ENCODE measurements around the gene HIVEP1. TPM values are rescaled to one million over a fixed set of nuclear protein-coding genes. Genes with fewer than 3 reads are reported as not detected.
A peak's percentile ranks its signal among the peaks of the same experiment; 100 is the strongest.

Gene HIVEP1
- total RNA-seq, 1 donor from 2014 or later: 69.4 TPM

DNA sequence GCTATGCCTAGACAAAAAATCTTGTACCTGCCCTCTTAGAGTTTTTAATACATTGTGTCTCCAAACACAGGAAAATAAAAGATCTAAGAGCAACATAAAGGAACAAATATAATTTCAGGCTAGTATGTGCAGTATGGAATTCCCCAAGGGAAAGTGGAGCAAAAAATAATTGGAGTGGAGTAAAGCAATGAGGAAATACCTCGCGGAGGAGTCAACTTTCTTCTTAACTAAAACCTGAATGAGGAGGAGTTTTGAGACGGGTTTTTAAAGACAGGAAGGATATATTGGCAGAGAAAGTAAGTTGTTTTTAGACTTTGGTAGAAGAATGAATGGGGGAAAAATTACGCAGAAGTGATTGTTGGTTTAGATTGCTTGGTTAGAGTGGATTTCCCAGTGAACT, 14.0 kb downstream of the HIVEP1 start:
- H3K9me3 Mint-ChIP-seq: peaks cover 26% of the 10 kb centered on the region
- H3K4me3 Mint-ChIP-seq: no peak overlapping the region
- H3K27ac Mint-ChIP-seq: peak overlapping the region; percentile 59
- no peaks in the 10 kb centered on the region for H3K27me3 Mint-ChIP-seq (ENCODE audit: low read depth)
- no peak for DNase-seq (ENCODE audit: low spot score in 2 of 2, unreplicated experiment in 2 of 2)
- H3K4me1 Mint-ChIP-seq: peaks cover 40% of the 10 kb centered on the region
- no peak for TF ChIP-seq CTCF (IDR thresholded peaks at IDR 0.05; ENCODE audit: unreplicated experiment)
- H3K36me3 Mint-ChIP-seq: peaks cover 48% of the 10 kb centered on the region

- DNase-seq (ENCODE audit: low spot score in 2 of 2, unreplicated experiment in 2 of 2): no peak
- peak overlapping the region; percentile 59 for H3K27ac Mint-ChIP-seq
- no peak for TF ChIP-seq CTCF (IDR thresholded peaks at IDR 0.05; ENCODE audit: unreplicated experiment)
- peaks cover 28% of the 10 kb centered on the region for H3K9me3 Mint-ChIP-seq
- H3K36me3 Mint-ChIP-seq: peaks cover 48% of the 10 kb centered on the region
- H3K4me1 Mint-ChIP-seq: peaks cover 36% of the 10 kb centered on the region
- no peak overlapping the region for H3K4me3 Mint-ChIP-seq
- no peaks in the 10 kb centered on the region for H3K27me3 Mint-ChIP-seq (ENCODE audit: low read depth)
These were observed 14.7 kb downstream of the HIVEP1 start for GRCh38 chr6:12026833-12027232.

GRCh38 chr6:12028213-12028612, 16.1 kb downstream of the HIVEP1 start:
- no peaks in the 10 kb centered on the region for H3K27me3 Mint-ChIP-seq (ENCODE audit: low read depth)

DNA sequence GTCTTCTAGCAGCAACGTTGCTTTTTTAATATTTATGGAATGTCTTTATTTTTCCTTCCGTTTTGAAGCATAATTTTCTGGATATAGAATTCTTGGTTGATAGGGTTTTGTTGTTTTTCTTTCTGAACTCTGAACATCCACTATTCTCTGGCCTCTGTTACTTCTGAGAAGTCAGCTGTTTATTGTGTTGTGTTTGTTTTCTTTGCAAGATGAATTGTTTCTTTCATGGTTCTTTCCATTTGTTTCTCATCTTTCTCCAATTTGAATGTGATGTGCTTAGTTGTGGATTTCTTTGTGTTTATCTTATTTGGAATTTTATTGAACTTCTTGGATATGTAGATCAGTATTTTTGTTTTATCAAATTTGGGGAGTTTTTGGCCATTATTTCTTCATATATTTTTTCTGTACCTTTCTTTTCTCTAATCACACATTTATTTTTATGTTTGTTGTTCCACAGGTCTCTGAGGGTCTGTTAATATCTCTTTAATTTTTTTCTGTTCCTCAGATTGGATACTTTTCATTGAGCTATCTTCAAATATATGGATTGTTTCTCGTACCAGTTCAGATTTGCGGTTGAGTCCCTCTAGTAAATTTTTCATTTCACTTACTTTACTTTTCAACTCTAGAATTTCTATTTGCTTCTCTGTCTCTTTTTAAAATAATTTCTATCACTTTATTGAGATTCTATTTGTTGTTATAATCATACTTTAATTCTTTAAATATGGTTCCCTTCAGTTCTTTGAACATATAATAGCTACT, 18.0 kb downstream of the HIVEP1 start:
- TF ChIP-seq CTCF (IDR thresholded peaks at IDR 0.05; ENCODE audit: unreplicated experiment): no peak
- H3K4me1 Mint-ChIP-seq: peaks cover 34% of the 10 kb centered on the region
- H3K27ac Mint-ChIP-seq: no peak overlapping the region
- DNase-seq (ENCODE audit: low spot score in 2 of 2, unreplicated experiment in 2 of 2): no peak
- H3K27me3 Mint-ChIP-seq (ENCODE audit: low read depth): no peaks in the 10 kb centered on the region
- no peak overlapping the region for H3K4me3 Mint-ChIP-seq
- H3K9me3 Mint-ChIP-seq: peaks cover 28% of the 10 kb centered on the region
- H3K36me3 Mint-ChIP-seq: peaks cover 52% of the 10 kb centered on the region

More at GRCh38 chr6:12028213-12028612, 16.1 kb downstream of the HIVEP1 start:
- DNase-seq (ENCODE audit: low spot score in 2 of 2, unreplicated experiment in 2 of 2): no peak
- no peak overlapping the region for H3K27ac Mint-ChIP-seq
- peaks cover 33% of the 10 kb centered on the region for H3K4me1 Mint-ChIP-seq
- TF ChIP-seq CTCF (IDR thresholded peaks at IDR 0.05; ENCODE audit: unreplicated experiment): no peak
- H3K4me3 Mint-ChIP-seq: no peak overlapping the region
- H3K36me3 Mint-ChIP-seq: peaks cover 52% of the 10 kb centered on the region
- H3K9me3 Mint-ChIP-seq: peaks cover 28% of the 10 kb centered on the region

DNA sequence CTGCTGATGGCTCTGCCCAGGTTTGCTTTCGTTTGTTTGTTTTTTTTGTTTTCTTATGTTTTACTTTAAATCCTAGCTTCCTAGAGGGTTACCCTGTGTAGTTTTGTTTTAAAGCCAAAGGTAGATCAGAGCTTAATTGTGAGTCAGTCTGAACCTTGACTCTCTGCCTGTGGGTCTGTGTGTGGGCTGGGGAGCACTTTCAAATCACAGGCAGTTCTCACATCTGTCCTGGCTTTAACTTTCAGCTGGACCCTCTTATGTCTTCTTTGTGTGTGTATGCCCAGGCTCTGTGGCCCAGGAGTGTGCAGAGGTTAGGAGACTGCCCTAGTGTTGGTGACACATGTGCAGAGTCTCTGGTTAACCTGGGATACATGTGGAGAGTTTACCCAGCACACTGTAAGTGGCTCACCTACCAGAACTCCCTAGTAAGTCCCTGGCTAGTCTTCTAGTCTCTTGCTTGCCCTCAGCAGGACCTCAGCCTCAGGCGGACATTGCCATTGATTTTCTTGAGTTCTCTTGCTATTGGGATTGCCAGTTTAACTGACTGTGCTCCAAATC, 19.0 kb downstream of the HIVEP1 start:
- Mint-ChIP-seq H3K27ac (no peak overlapping the region), H3K36me3 (peaks cover 50% of the 10 kb centered on the region), H3K27me3 (ENCODE audit: low read depth) (no peaks in the 10 kb centered on the region), H3K4me3 (no peak overlapping the region), H3K4me1 (peaks cover 30% of the 10 kb centered on the region), H3K9me3 (peaks cover 28% of the 10 kb centered on the region)
- TF ChIP-seq CTCF (IDR thresholded peaks at IDR 0.05; ENCODE audit: unreplicated experiment): no peak
- DNase-seq (ENCODE audit: low spot score in 2 of 2, unreplicated experiment in 2 of 2): no peak

All from mesothelial cell of epicardium (in vitro differentiated cells).